LNCaP clone FGC (cell line): ENCODE data around the gene ALKBH3.

Experiments used
- DNase-seq: peaks from one replicate; pipeline ENCODE4 v3.0.0-alpha.2; 2011; ENCODE audit warnings: low read depth
- H3K4me3 ChIP-seq: 2 replicates; pipeline ENCODE4 v1.5.1; 2011; ENCODE audit warnings: mild to moderate bottlenecking, low read depth, low read length, control low read depth
- CTCF ChIP-seq: IDR thresholded peaks from 2 replicates; pipeline ENCODE4 v1.5.1; 2012; ENCODE audit warnings: mild to moderate bottlenecking; ENCODE audit not compliant: control insufficient read depth, insufficient read depth; ENCODE audit errors: extremely low read depth

ALKBH3 gene

DNA sequence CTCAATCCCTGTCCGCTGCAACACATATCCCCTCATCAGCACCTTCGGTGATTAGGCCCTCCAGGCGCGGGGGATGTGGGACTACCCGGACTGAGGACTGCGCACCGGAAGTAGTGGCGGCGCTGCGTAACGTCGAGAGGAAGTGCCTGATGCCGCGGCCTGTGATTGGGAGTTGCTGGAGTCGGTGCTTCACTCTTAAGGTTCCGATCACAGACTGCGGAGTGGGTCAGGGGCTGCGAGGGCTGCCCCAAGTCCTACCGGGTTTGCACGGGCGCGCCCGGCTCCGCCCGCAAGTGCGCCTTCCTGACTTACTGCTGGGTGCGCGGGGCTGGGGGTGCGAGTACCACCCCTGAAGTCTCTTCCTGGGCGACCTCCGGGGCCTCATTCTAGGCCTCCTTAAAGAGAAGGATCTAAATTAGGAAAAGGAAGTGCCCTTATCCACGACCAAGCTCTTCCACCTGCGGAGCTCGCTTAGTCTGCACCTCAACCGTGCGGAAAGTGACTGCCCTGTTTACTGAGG is at the start of gene ALKBH3:
ALKBH3 (plus strand) TSS at position 192 of the 520 bp plus-strand sequence. CDS start 1,822 bp downstream, outside the sequence.
- H3K4me3 ChIP-seq: peak within 1 kb of the TSS; percentile 82
- TF ChIP-seq CTCF: no peak
- DNase-seq: peak; percentile 89

DNA sequence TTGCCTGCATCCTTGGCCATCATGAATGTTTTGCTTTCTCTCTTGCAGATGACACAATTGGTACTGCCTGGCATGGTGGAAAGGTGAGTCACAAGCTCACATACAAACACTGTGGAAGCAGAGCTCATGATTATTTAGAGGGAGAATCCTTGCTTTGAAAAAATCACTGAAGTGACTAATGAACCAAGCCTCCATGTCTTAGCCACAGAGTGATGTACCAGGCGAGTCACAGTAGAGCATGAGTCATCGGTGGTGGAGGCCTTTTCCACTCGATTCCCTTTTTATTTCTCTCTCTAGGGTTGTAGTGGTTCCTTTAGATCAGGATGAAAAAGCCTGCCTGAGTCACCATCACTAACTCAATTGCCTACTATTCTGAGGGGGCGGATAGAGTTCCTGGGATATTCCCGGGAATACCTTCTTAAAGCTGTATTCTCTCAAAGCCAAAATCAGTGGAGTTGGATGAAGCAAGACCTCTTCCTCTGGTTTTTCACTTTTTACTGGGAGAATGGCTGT is 49.6 kb upstream of the ALKBH3 start:
- no peak for DNase-seq
- TF ChIP-seq CTCF: no peak
- no peak overlapping the region for H3K4me3 ChIP-seq

- no peak for TF ChIP-seq CTCF
- DNase-seq: no peak
- H3K4me3 ChIP-seq: no peak overlapping the region
Observed at GRCh38 chr11:43832536-43832935, 48.1 kb upstream of the ALKBH3 start.

DNA sequence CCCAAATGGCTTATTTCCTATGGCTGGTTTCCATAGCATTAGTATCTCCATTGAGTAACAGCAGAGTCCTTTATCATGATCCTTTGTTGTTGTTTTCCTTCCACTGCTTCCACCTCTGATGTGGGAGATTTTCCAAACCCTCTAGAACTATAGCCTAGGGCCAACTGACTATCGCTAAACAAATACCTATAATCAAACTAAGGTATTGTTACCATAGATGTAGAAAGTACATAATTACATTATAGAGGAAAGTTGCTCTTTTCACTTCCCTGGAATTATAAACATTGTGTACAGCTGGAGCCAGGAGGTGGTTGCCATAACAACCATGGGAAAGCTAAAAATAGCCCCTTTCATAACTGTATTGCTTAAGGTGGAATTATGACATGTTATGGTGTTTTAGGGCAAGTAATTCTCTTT is 47.0 kb upstream of the ALKBH3 start:
- DNase-seq: no peak
- H3K4me3 ChIP-seq: no peak overlapping the region
- TF ChIP-seq CTCF: no peak

DNA sequence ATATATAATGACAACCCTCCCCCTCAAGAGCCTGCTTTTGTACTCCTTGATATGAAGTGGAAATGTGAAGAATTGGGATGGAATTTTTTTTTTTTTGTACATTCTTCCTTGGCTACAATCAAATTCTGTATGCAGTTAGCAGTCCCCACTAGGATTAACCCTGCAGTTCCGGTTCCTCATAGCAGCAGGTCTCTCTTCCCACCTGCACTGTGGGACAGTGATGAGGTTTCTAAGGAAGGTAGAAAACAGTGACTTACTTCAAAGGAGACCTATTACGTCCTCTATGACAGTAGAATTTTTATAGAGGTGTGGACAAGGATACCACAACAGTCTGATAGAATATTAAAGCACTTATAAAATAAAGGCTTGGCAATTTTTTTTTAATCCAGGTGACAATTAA is 46.3 kb upstream of the ALKBH3 start:
- H3K4me3 ChIP-seq: no peak overlapping the region
- no peak for DNase-seq
- TF ChIP-seq CTCF: no peak

DNA sequence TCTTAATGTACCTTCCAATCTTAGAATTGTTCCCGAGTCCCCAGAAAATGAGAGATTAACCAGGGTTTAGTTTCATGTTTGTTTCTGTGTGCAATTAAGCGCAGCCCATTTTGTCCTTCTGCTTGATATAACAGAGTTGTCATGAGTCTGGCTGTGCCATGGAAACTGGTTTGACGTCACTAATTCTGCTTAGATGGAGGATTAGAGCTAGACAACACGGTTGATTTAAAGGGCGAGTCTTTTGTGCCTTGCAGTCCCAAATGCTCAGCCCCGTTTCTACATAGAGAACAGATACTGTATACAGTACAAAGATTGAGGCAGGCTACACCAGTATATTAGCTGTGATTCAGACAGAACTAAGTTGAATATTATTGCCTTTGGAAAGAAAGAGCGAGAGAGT is 45.5 kb upstream of the ALKBH3 start:
- DNase-seq: no peak
- no peak overlapping the region for H3K4me3 ChIP-seq
- TF ChIP-seq CTCF: no peak

- no peak for TF ChIP-seq CTCF
- DNase-seq: no peak
- no peak overlapping the region for H3K4me3 ChIP-seq
Observed at GRCh38 chr11:43837879-43838278, 42.8 kb upstream of the ALKBH3 start.
